Astrocyte (in vitro differentiated cells and primary cell): ENCODE measurements around the gene LRGUK.

ENCODE experiments used
- EZH2 ChIP-seq: IDR thresholded peaks from 2 replicates; pipeline ENCODE4 v1.6.1; 2012; ENCODE audit warnings: mild to moderate bottlenecking, low read length, inconsistent platforms; ENCODE audit not compliant: insufficient read depth
- TF ChIP-seq, protein P1 (sequence below): IDR thresholded peaks from 2 replicates; pipeline ENCODE4 v1.5.1; 2011; ENCODE audit warnings: low read depth, mild to moderate bottlenecking, inconsistent platforms, low read length, moderate library complexity; ENCODE audit not compliant: insufficient read depth

GRCh38 chr7:134081695-134082094, 45.4 kb upstream of the LRGUK start:
- no peak for TF ChIP-seq EZH2
- TF ChIP-seq, protein P1, sequence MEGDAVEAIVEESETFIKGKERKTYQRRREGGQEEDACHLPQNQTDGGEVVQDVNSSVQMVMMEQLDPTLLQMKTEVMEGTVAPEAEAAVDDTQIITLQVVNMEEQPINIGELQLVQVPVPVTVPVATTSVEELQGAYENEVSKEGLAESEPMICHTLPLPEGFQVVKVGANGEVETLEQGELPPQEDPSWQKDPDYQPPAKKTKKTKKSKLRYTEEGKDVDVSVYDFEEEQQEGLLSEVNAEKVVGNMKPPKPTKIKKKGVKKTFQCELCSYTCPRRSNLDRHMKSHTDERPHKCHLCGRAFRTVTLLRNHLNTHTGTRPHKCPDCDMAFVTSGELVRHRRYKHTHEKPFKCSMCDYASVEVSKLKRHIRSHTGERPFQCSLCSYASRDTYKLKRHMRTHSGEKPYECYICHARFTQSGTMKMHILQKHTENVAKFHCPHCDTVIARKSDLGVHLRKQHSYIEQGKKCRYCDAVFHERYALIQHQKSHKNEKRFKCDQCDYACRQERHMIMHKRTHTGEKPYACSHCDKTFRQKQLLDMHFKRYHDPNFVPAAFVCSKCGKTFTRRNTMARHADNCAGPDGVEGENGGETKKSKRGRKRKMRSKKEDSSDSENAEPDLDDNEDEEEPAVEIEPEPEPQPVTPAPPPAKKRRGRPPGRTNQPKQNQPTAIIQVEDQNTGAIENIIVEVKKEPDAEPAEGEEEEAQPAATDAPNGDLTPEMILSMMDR = no peak
